ENCODE data around the gene CYB561D2.

DNA sequence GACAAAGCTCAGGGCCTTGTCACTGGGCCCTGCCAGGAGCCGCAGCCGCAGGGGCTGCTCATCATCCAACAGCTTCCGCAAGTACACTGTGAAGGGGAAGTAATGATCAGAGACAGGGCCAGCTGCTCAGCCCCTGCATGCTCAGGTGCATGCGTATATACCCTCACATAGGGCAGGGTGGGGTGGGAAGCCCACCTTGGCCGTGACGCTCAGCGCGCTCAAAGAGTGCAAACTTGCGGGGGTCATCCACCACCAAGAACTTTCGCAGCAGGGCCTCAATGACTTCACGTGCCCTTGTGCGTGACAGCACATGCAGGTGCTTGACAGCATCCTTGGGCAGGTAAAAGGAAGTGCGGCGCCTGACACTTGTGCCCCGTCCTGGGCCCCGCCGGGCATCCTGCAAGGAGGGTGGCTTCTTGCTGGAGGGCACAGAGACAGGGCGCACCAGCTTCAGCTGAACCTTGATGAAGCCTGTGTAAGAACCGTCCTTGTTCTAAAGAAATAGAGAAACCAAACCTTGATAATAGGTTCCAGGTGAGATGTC is 19.2 kb upstream of the CYB561D2 start:
- TF ChIP-seq FOXK2 (IDR thresholded peaks at IDR 0.05) (no peak), HDGF (IDR thresholded peaks at IDR 0.05; ENCODE audit: borderline replicate concordance) (no peak), ARNT (IDR thresholded peaks at IDR 0.05) (no peak), SP1 (IDR thresholded peaks at IDR 0.05) (no peak)

All from HEK293T (cell line).